H1 (cell line): Measurements from ENCODE around the gene VPS26B. TPM values are rescaled to one million over a fixed set of nuclear protein-coding genes. Genes with fewer than 3 reads are reported as not detected.
A peak's percentile ranks its signal among the peaks of the same experiment; 100 is the strongest.

Source experiments
- CTCF ChIA-PET: fragments of 300-600 bp; sonication (Branson Sonifier 250); formaldehyde crosslinking; loops from one replicate; lab custom pipeline; 2021; ENCODE audit not compliant: partially characterized antibody; lab: Charles Lee
- POLR2A ChIA-PET: fragments of 300-600 bp; sonication (Branson Sonifier 250); formaldehyde crosslinking; loops from one replicate; lab custom pipeline; 2021; ENCODE audit warnings: inconsistent platforms; ENCODE audit not compliant: partially characterized antibody; lab: Charles Lee
- DNase-seq, 2 experiments: peaks; one replicate each; pipeline versions ENCODE4 v3.0.0 to v3.0.0-alpha.2; 2010 to 2022; ENCODE audit warnings: low spot score in 2 of 2, low read depth in 1 of 2, mixed read lengths in 1 of 2
- FAIRE-seq: peaks from 2 replicates; lab custom pipeline; 2011; peaks lifted over from hg19 to GRCh38; lab: Jason Lieb, UNC
- H2AFZ ChIP-seq: 2 replicates; pipeline ENCODE4 v1.8.1; 2012; ENCODE audit warnings: low read length, inconsistent platforms
- H2AK5ac ChIP-seq: 2 replicates; pipeline ENCODE4 v1.6.1; 2013; ENCODE audit warnings: low read depth, low read length
- H2BK120ac ChIP-seq: replicated peaks from 2 replicates; pipeline ENCODE3; 2013; ENCODE audit warnings: low read depth, low read length, inconsistent platforms
- H2BK12ac ChIP-seq: 2 replicates; pipeline ENCODE4 v1.6.1; 2013; ENCODE audit warnings: low read depth, low read length
- H2BK15ac ChIP-seq: 2 replicates; pipeline ENCODE4 v1.6.1; 2013; ENCODE audit warnings: low read length
- H2BK20ac ChIP-seq: 2 replicates; pipeline ENCODE4 v1.6.1; 2013; ENCODE audit warnings: low read length
- H2BK5ac ChIP-seq: 2 replicates; pipeline ENCODE4 v1.6.1; 2013; ENCODE audit warnings: low read depth, low read length
- H3K14ac ChIP-seq: 2 replicates; pipeline ENCODE4 v1.6.1; 2013; ENCODE audit warnings: inconsistent platforms; ENCODE audit not compliant: insufficient read length
- H3K18ac ChIP-seq: 2 replicates; pipeline ENCODE4 v1.6.1; 2013; ENCODE audit warnings: low read length; ENCODE audit errors: extremely low read depth
- H3K23ac ChIP-seq: 2 replicates; pipeline ENCODE4 v1.6.1; 2013; ENCODE audit warnings: inconsistent platforms; ENCODE audit not compliant: insufficient read length
- H3K23me2 ChIP-seq: 2 replicates; pipeline ENCODE4 v1.6.1; 2013; ENCODE audit warnings: low read depth, low read length
- H3K27ac ChIP-seq: 2 replicates; pipeline ENCODE4 v1.6.1; 2011; ENCODE audit warnings: low read depth, low read length, inconsistent platforms
- H3K27me3 ChIP-seq, 4 experiments: replicated peaks in 1 of 4; 1 replicate in 1 of 4; 2 replicates in 3 of 4; pipeline versions ENCODE4 v1.6.1 to v1.8.1; 2011 to 2013; ENCODE audit warnings: low read length in 3 of 4, mild to moderate bottlenecking in 3 of 4, inconsistent platforms in 2 of 4, mixed read lengths in 2 of 4, moderate library complexity in 1 of 4; ENCODE audit not compliant: control insufficient read depth in 3 of 4, insufficient read depth in 3 of 4; ENCODE audit errors: extremely low read depth in 1 of 4
- H3K36me3 ChIP-seq, 4 experiments: 2 replicates each; pipeline versions ENCODE4 v1.6.1 to v1.8.1; 2011 to 2013; ENCODE audit warnings: mild to moderate bottlenecking in 4 of 4, low read length in 3 of 4, moderate library complexity in 2 of 4, control low read depth in 1 of 4, inconsistent platforms in 1 of 4; ENCODE audit not compliant: insufficient read depth in 4 of 4, control insufficient read depth in 2 of 4
- H3K4ac ChIP-seq: replicated peaks from 2 replicates; pipeline ENCODE3; 2013; ENCODE audit warnings: low read length, low read depth, mixed read lengths, inconsistent platforms; ENCODE audit not compliant: insufficient read length
- H3K4me1 ChIP-seq, 4 experiments: replicated peaks in 1 of 4; 1 replicate in 1 of 4; 2 replicates in 3 of 4; pipeline versions ENCODE4 v1.6.1 to v1.8.1; 2011 to 2013; ENCODE audit warnings: low read length in 3 of 4, inconsistent platforms in 2 of 4, mixed read lengths in 1 of 4; ENCODE audit not compliant: insufficient read depth in 4 of 4, control insufficient read depth in 3 of 4
- H3K4me2 ChIP-seq, 2 experiments: 2 replicates each; pipeline versions ENCODE4 v1.6.1 to v1.8.1; 2011 to 2013; ENCODE audit warnings: low read depth in 2 of 2, low read length in 2 of 2, control low read depth in 1 of 2, inconsistent platforms in 1 of 2, mild to moderate bottlenecking in 1 of 2; ENCODE audit not compliant: insufficient read depth in 1 of 2
- H3K4me3 ChIP-seq, 4 experiments: fragments of 200-600, 300-600 bp in 1 of 4; sonication (generic), shearing (Covaris generic), sonication (Bioruptor Twin) in 1 of 4; 2 replicates each; pipeline versions ENCODE4 v1.5.1 to v1.8.1; 2011 to 2016; ENCODE audit warnings: low read length in 4 of 4, low read depth in 3 of 4, control low read depth in 2 of 4, inconsistent platforms in 2 of 4, mild to moderate bottlenecking in 2 of 4, mixed read lengths in 1 of 4, moderate library complexity in 1 of 4; ENCODE audit not compliant: insufficient read depth in 2 of 4; ENCODE audit errors: extremely low read depth in 1 of 4
- H3K56ac ChIP-seq: replicated peaks from 2 replicates; pipeline ENCODE3; 2013; ENCODE audit warnings: low read depth, mild to moderate bottlenecking, mixed read lengths, low read length, inconsistent platforms; ENCODE audit not compliant: insufficient read length
- H3K79me1 ChIP-seq: 2 replicates; pipeline ENCODE4 v1.6.1; 2013; ENCODE audit warnings: low read depth, low read length, control low read depth
- H3K79me2 ChIP-seq, 2 experiments: 2 replicates each; pipeline versions ENCODE4 v1.6.1 to v1.8.1; 2012 to 2013; ENCODE audit warnings: low read length in 2 of 2, mild to moderate bottlenecking in 2 of 2, inconsistent platforms in 1 of 2; ENCODE audit not compliant: insufficient read depth in 2 of 2, control insufficient read depth in 1 of 2
- H3K9ac ChIP-seq, 4 experiments: replicated peaks in 1 of 4; 1 replicate in 1 of 4; 2 replicates in 3 of 4; pipeline versions ENCODE4 v1.6.1 to v1.8.1; 2011 to 2013; ENCODE audit warnings: low read depth in 3 of 4, low read length in 3 of 4, control low read depth in 2 of 4, mild to moderate bottlenecking in 2 of 4, moderate library complexity in 2 of 4, inconsistent platforms in 1 of 4; ENCODE audit errors: extremely low read depth in 1 of 4
- H3K9me3 ChIP-seq, 2 experiments: 2 replicates each; pipeline versions ENCODE4 v1.6.1 to v1.8.1; 2012 to 2013; ENCODE audit warnings: mild to moderate bottlenecking in 2 of 2, moderate library complexity in 2 of 2, control low read depth in 1 of 2, inconsistent platforms in 1 of 2, low read depth in 1 of 2, low read length in 1 of 2, mixed read lengths in 1 of 2; ENCODE audit not compliant: insufficient read depth in 2 of 2
- H4K20me1 ChIP-seq, 2 experiments: replicated peaks in 1 of 2; 2 replicates each; pipeline versions ENCODE3 to v1.8.1; 2011 to 2013; ENCODE audit warnings: inconsistent platforms in 2 of 2, low read length in 2 of 2, mild to moderate bottlenecking in 1 of 2; ENCODE audit not compliant: insufficient read depth in 2 of 2, control insufficient read depth in 1 of 2
- H4K5ac ChIP-seq: 2 replicates; pipeline ENCODE4 v1.6.1; 2013; ENCODE audit warnings: low read length, low read depth, mixed read lengths, inconsistent platforms; ENCODE audit not compliant: insufficient read length
- H4K8ac ChIP-seq: 2 replicates; pipeline ENCODE4 v1.8.0; 2013; ENCODE audit warnings: mild to moderate bottlenecking, moderate library complexity, low read length, inconsistent platforms; ENCODE audit not compliant: insufficient read depth; ENCODE audit errors: extremely low read depth
- H4K91ac ChIP-seq: replicated peaks from 2 replicates; pipeline ENCODE3; 2013; ENCODE audit warnings: low read length, mixed read lengths, inconsistent platforms; ENCODE audit not compliant: insufficient read length
- CBX5 ChIP-seq: fragments of 300-800, 300-1000 bp; sonication (generic); IDR thresholded peaks from 2 replicates; pipeline ENCODE4 v1.7.1; 2016; ENCODE audit warnings: antibody characterized with exemption, low read length, low read depth
- PHF8 ChIP-seq: fragments of 200-600 bp; sonication (generic); conservative IDR thresholded peaks from 2 replicates; pipeline ENCODE4 v1.7.1; 2012; ENCODE audit warnings: low read depth, mild to moderate bottlenecking, inconsistent platforms, low read length, moderate library complexity
- WGBS, 2 experiments: shearing (Covaris generic) in 1 of 2; methylation state at CpG; one replicate each; pipeline versions ENCODE4 v1.1.6 to v1.1.7; 2013 to 2015; ENCODE audit warnings: low lambda C conversion rate in 2 of 2, mixed read lengths in 2 of 2, inconsistent platforms in 1 of 2, low coverage in 1 of 2, missing lambda C conversion rate in 1 of 2; ENCODE audit not compliant: insufficient replicate concordance in 2 of 2, insufficient coverage in 1 of 2, insufficient read length in 1 of 2; ENCODE audit errors: extremely low coverage in 1 of 2, missing lambda C conversion rate in 1 of 2; 5-methylcytosine and 5-hydroxymethylcytosine counted together
- polyA plus RNA-seq, 7 experiments: library from polyadenylated mRNA; depleted of rRNA in 3 of 7; stranded (reverse) in 5 of 7; unstranded in 2 of 7; fragments of >200 nt in 5 of 7; fragments of 200-250 nt in 2 of 7; gene quantifications; 1 replicate in 5 of 7; 2 replicates in 1 of 7; 4 replicates in 1 of 7; pipeline versions ENCODE4 v1.2.1 to v1.2.3, GENCODE V29; 2011 to 2013; ENCODE audit warnings: missing spikeins in 2 of 7, mixed read lengths in 2 of 7
- total RNA-seq: library from RNA; stranded (reverse); fragmentation: NEBNext Ultra II Directional; extraction: Animal tissue kit (Norgen Biotek cat#: 25700); gene quantifications from 2 replicates; pipeline ENCODE4 v1.2.1, GENCODE V29; 2021

Gene VPS26B
- total and polyA plus RNA-seq, 2 of the 8 experiments (the other 6 are each of a cell fraction or from before 2014, with no cell fraction given): 18.3 to 27.0 TPM

GRCh38 chr11:134252346-134253187 is 28.1 kb downstream of the VPS26B start:
- peaks cover 10% of the 10 kb centered on the region; the same call in 1 of the 2 replicates for H3K23me2 ChIP-seq
- H2AFZ ChIP-seq: peak overlapping the region; percentile 79
- no peak overlapping the region for H3K27ac ChIP-seq
- H3K4me1 ChIP-seq: peaks cover 0 to 7% (median 2%) of the 10 kb centered on the region in 4 experiments; a peak in 3 of 7 replicates
- no peak overlapping the region for H2BK120ac ChIP-seq
- POLR2A ChIA-PET: interaction anchor here (0.6 to 3.3 kb wide), 6 partner anchors 8 to 45 kb away, joined by 3 to 16 read pairs (median 4); partner anchors contain the start of gene GLB1L3
- H3K23ac ChIP-seq: no peak overlapping the region
- TF ChIP-seq CBX5 (no peak), PHF8 (0 out of 2 replicates have a peak, but pooled peaks have one; percentile 29)
- H4K5ac ChIP-seq: no peak overlapping the region
- peaks cover 6% of the 10 kb centered on the region; the same call in 1 of the 2 replicates for H3K79me1 ChIP-seq
- H3K56ac ChIP-seq: no peak overlapping the region
- peak overlapping the region; percentile 38 to 89 (median 60) for H3K9ac ChIP-seq
- peak overlapping the region; percentile 51; the same call in 1 of the 2 replicates for H3K18ac ChIP-seq
- 16% methylated on average over 27 of the region's 27 CpGs; no CpG with 5 or more reads in 1 of the 2 experiments for WGBS, 2 experiments
- no peaks in the 10 kb centered on the region for H4K20me1 ChIP-seq
- H4K8ac ChIP-seq: peak overlapping the region; percentile 84
- FAIRE-seq: no peak
- H2BK5ac ChIP-seq: peak overlapping the region; percentile 27; the same call in 1 of the 2 replicates
- H3K4ac ChIP-seq: peak overlapping the region; percentile 4
- no peaks in the 10 kb centered on the region for H3K9me3 ChIP-seq
- no peak overlapping the region for H2BK20ac ChIP-seq
- no peak for DNase-seq
- H3K4me2 ChIP-seq: peak overlapping the region; percentile 73 to 84
- no peak overlapping the region for H3K14ac ChIP-seq
- CTCF ChIA-PET: interaction anchor here (1.2 to 2.2 kb wide), 4 partner anchors 8 to 12 kb away, joined by 3 to 9 read pairs (median 7); no protein-coding TSS in a partner anchor
- no peaks in the 10 kb centered on the region for H3K27me3 ChIP-seq
- no peak overlapping the region for H2AK5ac ChIP-seq
- H2BK12ac ChIP-seq: no peak overlapping the region
- peaks cover 5 to 29% of the 10 kb centered on the region in 2 experiments; a peak in 3 of 4 replicates for H3K79me2 ChIP-seq
- no peak overlapping the region for H4K91ac ChIP-seq
- H3K36me3 ChIP-seq: peaks cover 15 to 38% (median 32%) of the 10 kb centered on the region in 4 experiments
- peak overlapping the region; percentile 75 to 88 (median 81) for H3K4me3 ChIP-seq
- H2BK15ac ChIP-seq: no peak overlapping the region
